Transverse colon (tissue), 3 donors: Measurements from ENCODE around the gene GTPBP4.

Source experiments
- CTCF ChIP-seq, 5 experiments: fragments of 200-600 bp in 3 of 5; fragments of 450-650 bp in 2 of 5; sonication (generic) in 3 of 5; IDR thresholded peaks; 1 replicate in 2 of 5; 2 replicates in 3 of 5; pipeline ENCODE4 v1.5.1; 2016 to 2017; ENCODE audit warnings: antibody characterized with exemption in 5 of 5, inconsistent platforms in 3 of 5, mild to moderate bottlenecking in 2 of 5, moderate library complexity in 1 of 5
- POLR2A ChIP-seq: fragments of 450-650 bp; IDR thresholded peaks from one replicate; pipeline ENCODE4 v1.6.1; 2016; ENCODE audit warnings: antibody characterized with exemption, mild to moderate bottlenecking, moderate library complexity

DNA sequence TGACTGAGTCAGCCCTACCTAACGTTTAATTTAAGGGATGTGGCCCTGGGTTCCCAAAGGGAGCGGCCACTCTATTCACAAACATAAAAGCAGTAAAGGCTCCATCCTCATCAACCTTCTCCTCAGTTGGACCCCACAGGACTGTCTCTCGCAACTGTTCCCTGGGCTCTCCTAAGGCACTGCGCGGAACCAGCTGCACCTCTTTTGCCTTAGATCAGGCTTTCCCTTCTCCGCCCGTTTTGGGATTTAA is 689 bp upstream of the GTPBP4 start:
- TF ChIP-seq POLR2A = no peak
- no peak for TF ChIP-seq CTCF (IDR thresholded peaks at IDR 0.05)
